SU-DHL-6 (cell line): Measurements from ENCODE around the gene PON3.

Source experiments
- CTCF ChIP-seq: fragments of 200-600 bp; sonication (generic); IDR thresholded peaks from one replicate; pipeline ENCODE4 v1.5.1; 2017; ENCODE audit warnings: antibody characterized with exemption, mild to moderate bottlenecking, low read length, moderate library complexity; ENCODE audit not compliant: insufficient read depth, poor library complexity, severe bottlenecking
- EZH2phosphoT487 ChIP-seq: fragments of 200-600 bp; sonication (generic), shearing (Covaris generic); conservative IDR thresholded peaks from 2 replicates; pipeline ENCODE4 v1.6.1; 2018; ENCODE audit warnings: mild to moderate bottlenecking, antibody characterized with exemption, low read length, moderate library complexity, mixed read lengths

- TF ChIP-seq EZH2phosphoT487 (no peak), CTCF (no peak)
Measured at GRCh38 chr7:95441042-95441823, 45.1 kb upstream of the PON3 start.
